NCI-H1092 (cell line): ENCODE measurements around the gene CORO1C.
"Not testable (repeated sequence)": the region's sequence is repeated elsewhere in the genome, so short reads cannot be mapped to it uniquely, and the experiment has no call there.

Experiments
- DNase-seq: peaks from one replicate; lab custom pipeline; 2025; lab: John Stamatoyannopoulos, UW

Gene CORO1C

DNA sequence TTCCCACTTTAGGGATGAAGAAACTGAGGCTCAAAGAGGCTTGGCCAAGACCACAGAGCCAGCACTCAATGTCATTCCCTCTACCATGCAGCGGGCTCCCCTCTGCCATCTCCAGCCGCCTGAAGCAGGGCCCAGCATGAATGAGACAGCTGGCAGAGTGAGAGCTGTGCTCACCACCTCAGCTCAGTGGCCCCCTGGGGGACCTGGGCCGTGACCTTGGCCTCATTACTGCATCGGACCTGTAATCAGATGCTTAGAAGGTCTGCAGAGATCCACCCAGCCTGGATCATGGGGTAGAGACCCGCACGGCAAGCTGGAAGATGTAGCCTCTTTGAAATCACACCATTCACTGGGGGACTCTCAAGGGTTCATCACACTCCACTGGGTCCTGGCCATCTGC is 22.7 kb upstream of the CORO1C start:
- no peak for DNase-seq

- no peak for DNase-seq
These were observed 21.1 kb upstream of the CORO1C start for GRCh38 chr12:108752387-108752786.

- no peak for DNase-seq
These were observed 20.5 kb upstream of the CORO1C start for GRCh38 chr12:108751821-108752220.

DNA sequence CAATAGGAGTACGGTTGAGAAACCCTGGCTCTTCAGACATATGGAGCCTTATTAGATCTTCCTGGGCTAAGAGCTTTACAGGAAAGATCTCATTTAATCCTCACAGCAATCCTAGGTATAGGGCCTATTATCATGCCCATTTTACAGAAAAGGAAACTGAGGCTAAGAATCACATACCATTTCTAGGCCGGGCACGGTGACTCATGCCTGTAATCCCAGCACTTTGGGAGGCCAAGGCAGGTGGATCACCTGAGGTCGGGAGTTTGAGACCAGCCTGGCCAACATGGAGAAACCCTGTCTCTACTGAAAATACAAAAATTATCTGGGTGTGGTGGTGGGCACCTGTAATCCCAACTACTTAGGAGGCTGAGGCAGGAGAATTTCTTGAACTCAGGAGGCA is 19.7 kb upstream of the CORO1C start:
- DNase-seq = not testable (repeated sequence)

DNA sequence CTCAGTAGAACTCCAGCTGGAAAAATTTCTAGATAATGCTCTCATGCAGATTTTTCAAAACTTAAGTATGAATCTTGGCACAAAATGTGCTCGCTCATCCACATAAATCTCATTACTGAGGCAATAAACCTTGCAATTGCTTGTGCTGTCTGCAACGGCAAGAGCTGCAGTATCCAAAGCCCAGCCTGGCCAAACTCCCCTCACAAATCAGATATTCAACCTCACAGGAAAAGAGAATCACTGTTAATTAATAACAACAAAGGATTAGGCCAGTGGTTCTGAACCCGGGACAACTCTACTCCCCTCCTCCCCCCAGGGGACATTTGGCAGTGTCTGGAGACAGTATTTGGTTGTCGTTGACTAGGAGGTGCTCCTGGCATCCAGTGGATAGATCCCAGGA is 19.2 kb upstream of the CORO1C start:
- DNase-seq = no peak

- no peak for DNase-seq
These were observed 16.2 kb upstream of the CORO1C start for GRCh38 chr12:108747563-108747962.

- no peak for DNase-seq
These were observed 14.3 kb upstream of the CORO1C start for GRCh38 chr12:108745641-108746040.

DNA sequence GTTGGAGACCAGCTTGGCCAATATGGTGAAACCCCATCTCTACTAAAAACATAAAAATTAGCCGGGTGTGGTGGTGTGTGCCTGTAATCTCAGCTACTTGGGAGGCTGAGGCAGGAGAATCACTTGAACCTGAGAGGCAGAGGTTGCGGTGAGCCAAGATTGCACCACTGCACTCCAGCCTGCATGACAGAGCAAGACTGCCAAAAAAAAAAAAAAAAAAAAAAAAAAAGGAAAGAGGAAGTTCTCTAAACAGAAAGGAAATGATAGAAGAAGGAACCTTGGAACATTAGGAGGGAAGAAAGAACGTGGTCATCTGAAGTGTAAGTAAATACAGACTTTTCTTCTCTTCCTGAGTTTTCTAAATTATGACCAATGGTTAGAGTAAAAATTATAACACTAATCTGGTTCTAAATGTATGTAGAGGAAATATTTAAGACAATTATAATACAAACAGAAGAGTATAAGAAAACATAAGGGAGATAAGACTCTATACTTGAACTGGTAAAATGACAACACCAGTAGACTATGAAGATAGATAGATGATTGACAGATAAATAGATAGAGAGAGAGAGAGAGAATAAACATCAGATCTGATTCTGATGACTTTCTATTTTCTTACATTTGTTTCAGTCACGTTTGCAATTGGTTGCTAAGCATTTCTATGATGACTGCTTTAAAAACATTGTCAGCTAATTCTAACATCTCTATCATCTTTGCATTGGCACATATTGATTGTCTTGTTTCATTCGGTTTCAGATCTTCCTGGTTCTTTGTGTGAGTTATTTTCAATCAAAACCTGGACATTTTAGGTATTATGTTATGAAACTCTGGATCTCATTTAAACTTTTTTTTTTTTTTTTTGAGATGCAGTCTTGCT is 12.9 kb upstream of the CORO1C start:
- no peak for DNase-seq

DNA sequence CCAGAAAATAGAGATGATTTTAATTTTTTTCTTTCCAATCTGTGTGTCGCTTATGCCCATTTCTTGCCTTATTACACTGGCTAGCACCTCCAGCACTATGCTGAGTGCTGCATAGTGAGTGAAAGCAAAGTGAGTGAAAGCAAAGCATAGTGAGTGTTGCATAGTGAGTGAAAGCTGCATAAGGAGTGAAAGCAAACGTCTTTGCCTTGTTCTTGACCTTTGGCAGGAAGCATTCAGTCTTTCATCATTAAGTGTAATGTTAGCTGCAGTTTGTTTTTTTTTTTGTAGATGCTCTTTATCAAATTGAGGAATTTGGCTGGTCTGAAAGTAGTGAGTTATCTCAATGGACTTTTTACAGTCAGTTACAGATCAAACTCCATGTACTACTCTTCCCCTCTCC is 6.9 kb upstream of the CORO1C start:
- DNase-seq = no peak

- no peak for DNase-seq
These were observed 4.5 kb upstream of the CORO1C start for GRCh38 chr12:108735855-108736254.

DNA sequence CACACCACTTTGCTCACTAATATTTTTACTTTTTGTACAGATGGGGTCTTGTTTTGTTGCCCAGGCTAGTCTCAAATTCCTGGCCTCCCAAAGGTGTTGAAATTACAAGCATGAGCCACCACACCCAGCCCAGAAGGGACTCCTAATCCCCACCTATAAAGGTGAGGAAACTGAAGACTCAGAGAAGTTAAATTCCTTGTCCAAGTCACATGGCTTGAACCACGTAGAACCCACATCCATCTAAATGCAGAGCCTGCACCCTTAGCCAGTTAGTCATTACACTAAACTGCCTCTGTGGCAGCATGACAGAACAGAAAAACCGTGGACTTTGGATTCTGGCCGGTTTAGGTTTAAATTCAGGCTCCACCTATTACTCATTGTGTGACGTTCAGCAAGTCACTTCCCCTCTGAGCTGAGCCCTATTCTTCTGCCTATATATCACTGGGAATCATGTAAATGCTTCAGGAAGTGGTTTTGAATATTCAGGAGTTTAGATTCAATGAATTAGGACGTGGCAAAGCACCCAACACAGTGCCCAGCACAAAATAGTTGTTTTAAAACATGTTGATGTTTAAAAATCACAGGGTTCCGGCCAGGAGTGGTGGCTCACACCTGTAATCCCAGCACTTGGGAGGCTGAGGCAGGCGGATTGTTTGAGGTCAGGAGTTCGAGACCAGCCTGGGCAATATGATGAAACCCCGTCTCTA is 3.0 kb upstream of the CORO1C start:
- DNase-seq = no peak

DNA sequence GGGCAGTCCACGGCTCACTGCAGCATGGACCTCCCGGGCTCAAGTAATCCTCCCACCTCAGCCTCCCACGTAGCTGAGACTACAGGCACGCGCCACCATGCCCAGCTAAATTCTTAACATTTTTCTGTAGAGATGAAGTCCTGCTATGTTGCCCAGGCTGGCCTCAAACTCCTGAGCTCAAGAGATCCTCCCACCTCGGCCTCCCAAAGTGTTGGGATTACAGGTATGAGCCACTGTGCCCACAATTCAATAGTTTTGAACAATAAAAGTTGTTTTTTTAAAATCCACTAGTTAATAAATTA is 1.9 kb upstream of the CORO1C start:
- not testable (repeated sequence) for DNase-seq

GRCh38 chr12:108732489-108733229 is 1.3 kb upstream of the CORO1C start:
- no peak for DNase-seq

DNA sequence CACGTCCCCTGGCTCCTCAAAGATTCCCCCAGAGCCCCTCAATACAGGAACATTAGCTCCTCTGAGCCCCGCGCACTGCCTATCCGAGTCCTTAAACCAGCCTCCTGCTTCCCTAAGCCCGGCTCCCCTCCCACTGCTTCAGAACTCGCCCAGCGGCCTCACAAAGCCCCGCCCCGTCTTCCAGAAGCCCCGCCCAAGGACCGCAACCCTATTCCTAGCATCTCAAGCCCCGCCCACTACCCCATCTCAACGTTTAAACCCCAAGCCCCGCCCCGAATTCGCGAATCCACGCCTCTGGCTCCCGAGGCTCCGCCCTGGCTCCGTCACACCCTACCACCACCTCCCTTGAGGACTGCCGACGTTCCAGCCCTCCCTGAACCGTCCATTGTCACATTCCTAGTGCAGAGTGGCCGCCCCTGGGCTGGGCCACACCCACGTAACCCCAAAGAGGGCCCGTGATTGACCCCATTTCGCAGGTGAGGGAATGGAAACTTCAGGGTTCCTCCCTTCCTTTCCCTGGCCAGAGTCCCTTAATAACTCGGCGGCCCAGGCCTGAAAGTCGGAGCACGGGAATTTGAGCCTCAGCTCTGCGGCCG is 646 bp upstream of the CORO1C start:
- peak; percentile 84 for DNase-seq

- peak; percentile 43 for DNase-seq
These were observed 783 bp downstream of the CORO1C start for GRCh38 chr12:108730365-108731104.

- no peak for DNase-seq
These were observed 1.5 kb downstream of the CORO1C start for GRCh38 chr12:108729612-108730364.

DNA sequence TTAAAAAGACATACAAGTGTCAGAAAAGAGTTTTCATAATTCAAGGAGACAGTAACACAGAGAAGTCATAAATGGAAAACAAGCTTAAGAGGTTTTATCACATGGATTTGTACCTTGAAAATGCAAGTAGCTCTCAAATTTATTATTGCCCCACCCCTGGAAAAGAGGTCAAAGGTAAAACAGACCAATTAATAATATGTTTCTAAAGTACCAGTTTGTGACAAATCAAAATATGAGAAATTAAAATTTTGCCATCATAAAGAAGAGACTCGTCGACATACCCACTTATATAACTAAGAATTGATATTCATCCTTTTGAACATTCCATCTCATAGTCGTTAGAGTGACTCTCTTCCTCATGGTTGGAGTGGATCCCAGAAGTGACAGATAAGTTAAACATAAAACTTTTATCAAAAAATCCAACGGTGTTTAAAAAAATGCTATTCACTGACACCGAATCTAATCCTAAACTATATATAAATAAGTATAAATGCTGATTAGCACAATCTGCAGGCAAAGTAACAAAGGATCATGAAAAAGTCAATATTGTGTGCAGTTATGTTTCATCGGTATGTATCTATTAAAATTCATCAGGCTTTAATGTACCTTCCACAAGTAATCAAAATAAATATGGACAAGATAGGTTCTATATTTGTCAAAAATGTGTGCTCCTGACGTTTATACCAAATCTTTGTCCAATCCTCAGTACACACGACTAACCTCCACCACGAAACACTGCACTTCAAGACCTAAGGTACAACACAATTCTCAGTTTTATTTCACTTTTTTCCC is 2.3 kb downstream of the CORO1C start:
- no peak for DNase-seq

DNA sequence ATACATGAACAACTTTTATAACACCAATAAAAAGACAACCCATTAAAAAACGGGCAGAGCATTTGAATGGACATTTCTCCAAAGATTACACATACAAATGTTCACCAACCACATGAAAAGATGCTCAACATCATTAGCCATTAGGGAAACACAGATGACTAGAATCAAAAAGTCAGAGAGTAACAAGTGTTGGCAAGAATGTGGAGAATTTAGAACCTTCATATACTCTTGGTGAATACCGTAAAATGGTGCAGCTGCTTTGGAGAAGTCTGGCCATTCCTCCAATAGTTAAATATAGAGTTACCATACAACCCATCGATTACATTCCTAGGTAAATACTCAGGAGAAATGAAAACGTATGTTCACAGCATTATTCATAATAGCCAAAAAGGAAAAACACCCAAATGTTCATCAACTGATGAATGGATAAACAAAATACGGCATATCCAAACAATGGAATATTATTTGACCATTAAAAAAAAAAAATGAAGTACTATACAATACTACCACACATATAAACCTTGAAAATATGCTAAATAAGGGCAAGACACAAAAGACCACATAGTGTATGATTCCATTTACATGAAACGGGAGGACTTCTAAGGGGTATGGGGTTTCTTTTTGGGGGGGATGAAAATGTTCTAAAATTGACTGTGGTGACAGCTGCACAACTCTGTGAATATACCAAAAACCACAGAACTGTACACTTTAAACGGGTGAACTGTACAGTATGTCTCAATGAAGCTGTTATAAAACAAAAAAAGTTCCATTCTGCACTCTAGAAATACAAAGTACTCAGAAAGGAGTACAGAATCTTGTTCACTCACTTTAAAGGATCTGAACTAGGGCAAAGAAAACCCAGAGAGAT is 3.2 kb downstream of the CORO1C start:
- DNase-seq = no peak

DNA sequence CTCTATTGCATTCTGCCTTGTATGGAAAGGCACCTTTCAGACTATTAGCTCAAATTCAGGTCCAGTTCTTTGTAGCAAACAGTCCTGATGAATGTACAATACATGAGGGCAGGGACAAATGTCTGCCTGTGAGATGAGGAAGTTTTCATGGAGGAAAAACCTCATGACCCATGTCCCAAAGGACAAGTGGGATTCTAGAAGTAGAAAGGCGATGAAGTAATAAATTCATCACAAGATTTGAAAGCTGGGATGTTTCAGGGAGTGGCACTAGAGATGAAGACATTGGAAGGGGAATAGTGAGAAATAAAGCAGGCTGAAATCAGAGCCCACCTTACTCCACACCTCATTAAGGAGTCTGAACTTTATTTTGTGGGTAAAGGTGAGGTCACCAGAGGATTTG is 4.2 kb downstream of the CORO1C start:
- no peak for DNase-seq

DNA sequence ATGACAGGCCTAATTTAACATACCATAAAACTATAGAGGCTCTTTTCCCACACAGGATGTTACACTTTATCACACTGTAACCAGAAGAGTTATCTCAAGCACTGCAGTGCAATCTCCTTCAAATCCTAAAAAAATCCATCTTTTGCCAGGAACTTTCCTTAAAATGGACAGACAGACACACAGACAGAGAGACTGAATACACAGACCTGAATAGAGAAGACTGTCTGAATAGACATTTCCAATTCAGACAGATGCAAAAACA is 6.5 kb downstream of the CORO1C start:
- no peak for DNase-seq
